KOPT-K1 (cell line): ENCODE measurements around the gene CYSTM1.

ENCODE experiments used
- H3K27ac ChIP-seq: fragments of 200-600 bp; sonication (generic); 2 replicates; pipeline ENCODE4 v1.5.1; 2016; ENCODE audit warnings: antibody characterized with exemption, mild to moderate bottlenecking, low read depth, low read length; ENCODE audit not compliant: poor library complexity, severe bottlenecking
- H3K36me3 ChIP-seq: fragments of 200-600 bp; sonication (generic); 2 replicates; pipeline ENCODE4 v1.5.1; 2017; ENCODE audit warnings: antibody characterized with exemption, mild to moderate bottlenecking, low read length, moderate library complexity; ENCODE audit not compliant: insufficient read depth
- H3K9me3 ChIP-seq: fragments of 200-600 bp; sonication (generic); 2 replicates; pipeline ENCODE4 v1.5.1; 2017; ENCODE audit warnings: antibody characterized with exemption, low read length, mild to moderate bottlenecking; ENCODE audit not compliant: insufficient read depth, poor library complexity, severe bottlenecking

CYSTM1 gene

GRCh38 chr5:140205216-140205615 lies 30.2 kb downstream of the CYSTM1 start:
- Histone ChIP-seq H3K36me3 (no peaks in the 10 kb centered on the region), H3K27ac (no peak overlapping the region), H3K9me3 (no peaks in the 10 kb centered on the region)

DNA sequence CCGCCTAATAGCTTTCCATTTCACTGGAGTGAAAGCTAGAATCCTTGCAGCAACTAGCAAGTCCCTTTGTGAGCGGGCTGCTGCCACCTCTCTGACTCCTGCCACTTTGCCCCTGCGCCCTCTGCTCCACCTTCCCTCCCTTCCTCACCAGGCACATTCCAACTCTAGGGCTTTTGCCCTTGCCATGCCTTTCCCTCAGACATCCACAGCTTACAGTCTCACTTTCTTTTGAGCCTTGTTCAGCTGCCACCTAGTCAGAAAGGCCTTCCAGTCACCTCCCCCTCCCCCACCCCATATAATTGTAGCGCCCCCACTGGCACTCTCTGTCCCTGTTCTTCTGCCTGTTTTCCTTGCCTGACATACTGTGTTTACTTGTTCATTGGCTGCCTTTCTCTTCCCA lies 31.0 kb downstream of the CYSTM1 start:
- no peaks in the 10 kb centered on the region for H3K36me3 ChIP-seq
- H3K27ac ChIP-seq, result no peak overlapping the region
- H3K9me3 ChIP-seq, result no peaks in the 10 kb centered on the region

DNA sequence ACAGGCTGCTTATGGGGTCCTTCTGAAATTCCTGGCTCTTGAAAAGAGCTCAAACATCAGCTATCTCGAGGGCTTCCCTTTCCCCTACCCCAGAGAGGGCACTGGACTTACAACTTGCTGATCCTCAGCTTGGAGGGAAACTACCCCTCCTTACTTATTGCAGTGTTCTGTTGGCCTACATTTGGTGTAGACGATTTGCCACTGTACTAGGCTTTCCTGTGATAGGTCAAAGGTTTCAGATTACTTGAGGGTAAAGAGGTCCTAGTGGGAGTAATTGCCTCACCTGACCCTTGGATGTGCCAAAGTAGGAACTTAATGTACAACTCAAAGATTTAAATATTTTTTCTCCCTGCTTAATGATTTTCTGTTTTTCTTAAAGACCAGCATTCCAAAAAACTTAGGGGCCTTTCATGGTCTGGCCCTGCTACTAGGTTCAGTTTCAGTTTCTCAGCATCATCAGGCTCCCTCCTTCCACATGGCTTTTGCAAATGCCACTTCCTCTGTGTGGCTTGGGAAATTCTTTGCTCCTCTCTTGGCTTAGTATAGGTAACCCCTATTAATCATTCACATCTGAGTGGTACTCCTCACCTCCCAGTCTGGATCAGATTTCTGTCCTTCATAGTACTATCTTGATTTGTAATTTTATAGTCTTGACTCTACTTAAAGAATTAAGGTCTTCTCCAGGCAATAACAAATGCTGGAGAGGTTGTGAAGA lies 32.4 kb downstream of the CYSTM1 start:
- Histone ChIP-seq H3K27ac (no peak overlapping the region), H3K9me3 (no peaks in the 10 kb centered on the region), H3K36me3 (no peaks in the 10 kb centered on the region)

GRCh38 chr5:140208065-140208464 lies 33.1 kb downstream of the CYSTM1 start:
- H3K36me3 ChIP-seq, result no peaks in the 10 kb centered on the region
- no peaks in the 10 kb centered on the region for H3K9me3 ChIP-seq
- no peak overlapping the region for H3K27ac ChIP-seq

GRCh38 chr5:140213370-140213983 lies 38.5 kb downstream of the CYSTM1 start:
- Histone ChIP-seq H3K36me3 (no peaks in the 10 kb centered on the region), H3K27ac (no peak overlapping the region), H3K9me3 (no peaks in the 10 kb centered on the region)

- H3K27ac ChIP-seq, result no peak overlapping the region
- H3K9me3 ChIP-seq, result no peaks in the 10 kb centered on the region
- no peaks in the 10 kb centered on the region for H3K36me3 ChIP-seq
Observed at GRCh38 chr5:140214831-140215230, 39.8 kb downstream of the CYSTM1 start.

- no peak overlapping the region for H3K27ac ChIP-seq
- H3K36me3 ChIP-seq, result no peaks in the 10 kb centered on the region
- no peaks in the 10 kb centered on the region for H3K9me3 ChIP-seq
Observed at GRCh38 chr5:140215276-140215675, 40.3 kb downstream of the CYSTM1 start.

DNA sequence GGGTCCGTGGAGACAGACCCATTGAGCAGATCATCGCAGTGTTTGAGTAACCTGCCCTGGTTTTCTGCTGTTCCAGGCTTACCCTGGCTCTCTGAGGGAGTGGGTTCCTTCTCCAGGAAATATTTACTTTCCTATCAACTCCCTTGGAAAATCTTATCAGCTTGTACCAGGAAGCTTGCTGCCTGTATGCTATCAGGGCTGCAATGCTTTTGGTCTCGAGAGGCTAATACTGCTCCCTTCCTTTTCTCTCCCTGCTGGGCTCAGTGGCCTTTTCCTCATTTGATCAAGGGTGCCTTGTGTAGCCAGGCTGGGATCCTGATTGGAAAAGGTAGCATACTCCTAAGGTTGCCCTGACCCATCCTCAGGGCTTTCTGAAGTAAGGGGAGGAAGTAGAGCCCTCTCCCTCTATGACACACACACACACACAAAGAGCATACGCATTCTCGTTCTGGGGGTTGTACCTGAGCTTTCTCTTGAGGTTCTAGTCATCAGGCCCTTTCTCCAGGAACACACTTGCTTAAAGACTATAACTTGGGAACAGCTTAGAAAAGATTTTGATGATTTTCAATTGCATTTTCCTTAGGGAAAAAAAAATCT lies 41.6 kb downstream of the CYSTM1 start:
- no peaks in the 10 kb centered on the region for H3K9me3 ChIP-seq
- no peaks in the 10 kb centered on the region for H3K36me3 ChIP-seq
- no peak overlapping the region for H3K27ac ChIP-seq

GRCh38 chr5:140217299-140218026 lies 42.5 kb downstream of the CYSTM1 start:
- Histone ChIP-seq H3K9me3 (no peaks in the 10 kb centered on the region), H3K36me3 (no peaks in the 10 kb centered on the region), H3K27ac (no peak overlapping the region)

- Histone ChIP-seq H3K9me3 (no peaks in the 10 kb centered on the region), H3K36me3 (no peaks in the 10 kb centered on the region), H3K27ac (no peak overlapping the region)
Observed at GRCh38 chr5:140219068-140219991, 44.3 kb downstream of the CYSTM1 start.

- Histone ChIP-seq H3K36me3 (no peaks in the 10 kb centered on the region), H3K9me3 (no peaks in the 10 kb centered on the region), H3K27ac (no peak overlapping the region)
Observed at GRCh38 chr5:140220032-140220697, 45.2 kb downstream of the CYSTM1 start.

- no peak overlapping the region for H3K27ac ChIP-seq
- no peaks in the 10 kb centered on the region for H3K36me3 ChIP-seq
- H3K9me3 ChIP-seq, result no peaks in the 10 kb centered on the region
Observed at GRCh38 chr5:140220698-140221064, 45.7 kb downstream of the CYSTM1 start.

GRCh38 chr5:140221697-140222223 lies 46.8 kb downstream of the CYSTM1 start:
- Histone ChIP-seq H3K9me3 (no peaks in the 10 kb centered on the region), H3K36me3 (no peaks in the 10 kb centered on the region), H3K27ac (no peak overlapping the region)

GRCh38 chr5:140222416-140222815 lies 47.4 kb downstream of the CYSTM1 start:
- Histone ChIP-seq H3K9me3 (no peaks in the 10 kb centered on the region), H3K27ac (no peak overlapping the region), H3K36me3 (no peaks in the 10 kb centered on the region)
